GM12878 (cell line): ENCODE results near the gene ZNF823. TPM values are rescaled to one million over a fixed set of nuclear protein-coding genes. Genes with fewer than 3 reads are reported as not detected.
A peak's percentile ranks its signal among the peaks of the same experiment; 100 is the strongest.

ENCODE experiments used
- ATAC-seq: fragments of 200-7000 bp; cut with Tn5 transposase; 3 replicates; pipeline ENCODE4 v1.9.1; 2020; ENCODE audit warnings: mild to moderate bottlenecking, moderate library complexity
- Bru-seq: library from RNA; stranded (reverse); fragments of 400-500 nt; gene quantifications from one replicate; lab custom pipeline; 2021; lab: Mats Ljungman, UMichigan
- BruChase-seq, 2 experiments: library from RNA; stranded (reverse); fragments of 400-500 nt; gene quantifications; one replicate each; lab custom pipeline; 2021; lab: Mats Ljungman, UMichigan
- BruUV-seq: library from RNA; stranded (reverse); fragments of 400-500 nt; replicated peaks from 2 replicates; lab custom pipeline; 2021; lab: Mats Ljungman, UMichigan
- CTCF ChIA-PET: fragments of 300-600 bp; sonication (Branson Sonifier 250); formaldehyde crosslinking; extraction: SDS; loops from one replicate; lab custom pipeline; 2021; ENCODE audit warnings: inconsistent platforms; lab: Yijun Ruan, JAX
- POLR2A ChIA-PET: fragments of 350-600 bp; formaldehyde crosslinking; extraction: SDS; loops from one replicate; lab custom pipeline; 2021; ENCODE audit warnings: inconsistent platforms; lab: Charles Lee
- RAD21 ChIA-PET: fragments of 300-600 bp; sonication (Branson Sonifier 250); formaldehyde crosslinking; loops from one replicate; lab custom pipeline; 2023; ENCODE audit warnings: antibody characterized with exemption; ENCODE audit not compliant: unreplicated experiment; lab: Charles Lee
- SMC1A ChIA-PET: fragments of 300-600 bp; sonication (Branson Sonifier 250); formaldehyde crosslinking; loops from one replicate; lab custom pipeline; 2023; ENCODE audit not compliant: unreplicated experiment, uncharacterized antibody; lab: Charles Lee
- DNase-seq: peaks from one replicate; pipeline ENCODE4 v3.0.0-alpha.2; 2011; ENCODE audit warnings: low read depth, low spot score
- FAIRE-seq: peaks from 3 replicates; lab custom pipeline; 2011; peaks lifted over from hg19 to GRCh38; lab: Jason Lieb, UNC
- H2AFZ ChIP-seq: 2 replicates; pipeline ENCODE4 v1.6.0; 2011; ENCODE audit warnings: low read depth, low read length, control low read depth; ENCODE audit not compliant: control insufficient read depth
- H3K27ac ChIP-seq: 2 replicates; pipeline ENCODE4 v1.5.1; 2011; ENCODE audit warnings: control low read depth; ENCODE audit not compliant: control insufficient read depth, insufficient read depth
- H3K27me3 ChIP-seq, 2 experiments: replicated peaks in 1 of 2; 2 replicates each; pipeline versions ENCODE4 v1.6.0 to v1.6.1; 2011; ENCODE audit warnings: low read length in 1 of 2; ENCODE audit not compliant: control insufficient read depth in 2 of 2, insufficient read depth in 2 of 2
- H3K36me3 ChIP-seq, 2 experiments: 2 replicates each; pipeline ENCODE4 v1.5.1; 2011; ENCODE audit warnings: low read length in 1 of 2; ENCODE audit not compliant: control insufficient read depth in 2 of 2, insufficient read depth in 2 of 2
- H3K4me1 ChIP-seq: 2 replicates; pipeline ENCODE4 v1.6.1; 2011; ENCODE audit warnings: mild to moderate bottlenecking, low read length, moderate library complexity, mixed read lengths; ENCODE audit not compliant: control insufficient read depth, insufficient read depth
- H3K4me2 ChIP-seq: 2 replicates; pipeline ENCODE4 v1.6.0; 2011; ENCODE audit warnings: control low read depth; ENCODE audit not compliant: control insufficient read depth, insufficient read depth
- H3K4me3 ChIP-seq: fragments of 200-600 bp; sonication (generic); 2 replicates; pipeline ENCODE4 v1.5.1; 2016
- H3K79me2 ChIP-seq: 2 replicates; pipeline ENCODE4 v1.6.0; 2011; ENCODE audit warnings: low read length; ENCODE audit not compliant: control insufficient read depth, insufficient read depth
- H3K9ac ChIP-seq: 2 replicates; pipeline ENCODE4 v1.8.0; 2011; ENCODE audit warnings: low read length, control low read depth, mixed read lengths; ENCODE audit not compliant: control insufficient read depth, insufficient read depth
- H3K9me3 ChIP-seq: replicated peaks from 3 replicates; pipeline ENCODE4 v1.5.1; 2011; ENCODE audit warnings: mild to moderate bottlenecking, low read length; ENCODE audit not compliant: control insufficient read depth, insufficient read depth
- H4K20me1 ChIP-seq: 2 replicates; pipeline ENCODE4 v1.6.0; 2011; ENCODE audit not compliant: control insufficient read depth, insufficient read depth
- EED ChIP-seq: sonication (generic); IDR thresholded peaks from 2 replicates; pipeline ENCODE4 v1.6.1; 2016; ENCODE audit warnings: antibody characterized with exemption, low read depth
- ESRRA ChIP-seq: IDR thresholded peaks from 2 replicates; pipeline ENCODE4 v1.6.1; 2012; ENCODE audit warnings: mild to moderate bottlenecking, low read length, improper control_type of control experiment
- GABPA ChIP-seq: IDR thresholded peaks from 2 replicates; pipeline ENCODE4 v1.6.1; 2014; ENCODE audit warnings: antibody characterized with exemption, low read depth, mild to moderate bottlenecking, inconsistent platforms
- IKZF2 ChIP-seq, 2 experiments: fragments of 450-650 bp; IDR thresholded peaks; 2 replicates each; pipeline ENCODE4 v1.6.1; 2017; ENCODE audit warnings: mild to moderate bottlenecking in 2 of 2, moderate library complexity in 2 of 2
- PKNOX1 ChIP-seq: fragments of 450-650 bp; IDR thresholded peaks from 2 replicates; pipeline ENCODE4 v1.6.1; 2016; ENCODE audit warnings: mild to moderate bottlenecking
- POLR2AphosphoS5 ChIP-seq: IDR thresholded peaks from 2 replicates; pipeline ENCODE4 v1.6.1; 2011; ENCODE audit warnings: mild to moderate bottlenecking, low read length, inconsistent platforms
- RELB ChIP-seq: fragments of 450-650 bp; IDR thresholded peaks from 2 replicates; pipeline ENCODE4 v1.6.1; 2017; ENCODE audit warnings: low read depth, mild to moderate bottlenecking, moderate library complexity
- SUPT20H ChIP-seq: IDR thresholded peaks from 2 replicates; pipeline ENCODE4 v1.6.1; 2011; ENCODE audit warnings: low read depth, mild to moderate bottlenecking, low read length, moderate library complexity, borderline replicate concordance; ENCODE audit not compliant: control insufficient read depth
- TCF7 ChIP-seq: IDR thresholded peaks from 2 replicates; pipeline ENCODE4 v1.6.1; 2014; ENCODE audit warnings: antibody characterized with exemption, borderline replicate concordance
- ZNF207 ChIP-seq: fragments of 450-650 bp; IDR thresholded peaks from 2 replicates; pipeline ENCODE4 v1.6.1; 2014; ENCODE audit warnings: antibody characterized with exemption, mild to moderate bottlenecking, borderline replicate concordance
- WGBS: methylation state at CpG from one replicate; pipeline ENCODE4 v1.1.6; 2016; ENCODE audit warnings: low lambda C conversion rate; ENCODE audit not compliant: insufficient replicate concordance, insufficient coverage; ENCODE audit errors: missing lambda C conversion rate; 5-methylcytosine and 5-hydroxymethylcytosine counted together
- in situ Hi-C: fragments of 300-500 bp; cut with MboI; formaldehyde crosslinking; loops from 9 replicates; pipeline ENCODE4 v1.14.3; 2018; ENCODE audit warnings: mixed read lengths
- intact Hi-C: fragments of 100-400 bp; cut with micrococcal nuclease; formaldehyde crosslinking; loops from one replicate; pipeline ENCODE4 v1.14.2; 2022; ENCODE audit not compliant: unreplicated experiment
- long read RNA-seq, 2 experiments: library from polyadenylated mRNA; unstranded; transcript quantifications; one replicate each; pipeline ENCODE4 v2.0.0, GENCODE V29; 2019 to 2020
- polyA minus RNA-seq, 3 experiments: library from RNA; depleted of rRNA, polyadenylated mRNA; stranded (reverse); fragments of >200 nt; gene quantifications; 2 replicates each; pipeline ENCODE4 v1.2.3, GENCODE V29; 2011
- polyA plus RNA-seq, 11 experiments: library from polyadenylated mRNA; depleted of rRNA in 4 of 11; unstranded in 6 of 11; stranded (reverse) in 5 of 11; fragments of >200 nt; fragmentation: Nextera tagmentation in 4 of 11; fragmentation: Illumina TruSeq in 1 of 11; extraction: Ambion mirVana in 4 of 11; extraction: Trizol in 1 of 11; gene quantifications; 1 replicate in 1 of 11; 2 replicates in 10 of 11; pipeline versions ENCODE4 v1.2.1 to v1.2.3, GENCODE V29; 2011 to 2016; ENCODE audit warnings: inconsistent platforms in 2 of 11, missing spikeins in 2 of 11, low read depth in 1 of 11
- total RNA-seq, 4 experiments: library from RNA; depleted of rRNA in 3 of 4; stranded (reverse); fragments of >200 nt in 3 of 4; fragmentation: Illumina TruSeq in 1 of 4; extraction: Trizol in 1 of 4; gene quantifications; 2 replicates each; pipeline versions ENCODE4 v1.2.1 to v1.2.3, GENCODE V29; 2013 to 2021
- TF ChIP-seq, protein P1 (sequence below): IDR thresholded peaks from 2 replicates; pipeline ENCODE4 v1.6.1; 2011; ENCODE audit warnings: low read depth, mild to moderate bottlenecking, low read length, moderate library complexity, borderline replicate concordance; ENCODE audit errors: extremely low read depth
- TF ChIP-seq, protein P2 (sequence below): fragments of 150-350 bp; IDR thresholded peaks from 2 replicates; pipeline ENCODE4 v1.6.1; 2014; ENCODE audit warnings: mild to moderate bottlenecking, low read depth, low read length

The ZNF823 gene
- 10.7 and 12.2 TPM in 2 replicates for total RNA-seq (2013; cell fraction: nucleolus; rRNA removed)
- 3.8 and 4.5 TPM in 2 replicates for total RNA-seq (2014; rRNA removed)
- 4.9 and 5.4 TPM in 2 replicates for total RNA-seq (2014; rRNA removed; fragmentation: Illumina TruSeq; extraction: Trizol)
- 3.4 and 3.7 TPM in 2 replicates for total RNA-seq (2021)
- polyA plus RNA-seq (2011; ENCODE audit: low read depth): 1.0 TPM
- polyA plus RNA-seq (2011; rRNA removed): 8.0 and 11.9 TPM in 2 replicates
- polyA plus RNA-seq (2011; cell fraction: cytosol; rRNA removed): 3.7 and 4.0 TPM in 2 replicates
- polyA plus RNA-seq (2011; cell fraction: nucleus; rRNA removed): 6.9 and 7.0 TPM in 2 replicates
- 1.0 and 2.0 TPM in 2 replicates for polyA plus RNA-seq (2012)
- 4.9 and 5.4 TPM in 2 replicates for polyA plus RNA-seq (2014; fragmentation: Illumina TruSeq; extraction: Trizol)
- polyA plus RNA-seq (2014; fragmentation: Nextera tagmentation; extraction: Ambion mirVana): 1 to 10 TPM; 3.3 TPM
- 2.5 and 3.7 TPM in 2 replicates for polyA plus RNA-seq (2014; rRNA removed)
- 1 to 10 TPM; 4.5 to 5.0 TPM for polyA plus RNA-seq (2016; fragmentation: Nextera tagmentation; extraction: Ambion mirVana)
- 9.3 and 18.1 TPM in 2 replicates for polyA minus RNA-seq (2011; rRNA and poly(A)+ RNA removed)
- polyA minus RNA-seq (2011; cell fraction: cytosol; rRNA and poly(A)+ RNA removed): 3.4 and 5.3 TPM in 2 replicates
- 2.3 and 4.9 TPM in 2 replicates for polyA minus RNA-seq (2011; cell fraction: nucleus; rRNA and poly(A)+ RNA removed)
- percentile 71 among the genes with signal in this experiment for Bru-seq, nascent RNA
- percentile 68 among the genes with signal in this experiment for BruChase-seq, experiment 1, labeled RNA remaining after a 6-hour chase
- percentile 73 among the genes with signal in this experiment for BruChase-seq, experiment 2, labeled RNA remaining after a 2-hour chase
- long read RNA-seq, experiment 1, partial matches to known transcripts: 1 of 5 reads
- long read RNA-seq, experiment 1, other reads (novel, unspliced or antisense): 3 of 5 reads
- long read RNA-seq, experiment 2, transcript ZNF823-201 (4 exons, 2,423 nt): major isoform, 71 of 103 reads
- long read RNA-seq, experiment 2, transcript ZNF823-204 (2 exons, 698 nt): minor isoform, 5 of 103 reads
- long read RNA-seq, experiment 2, partial matches to known transcripts: 4 of 103 reads
- long read RNA-seq, experiment 2, other reads (novel, unspliced or antisense): 23 of 103 reads

DNA sequence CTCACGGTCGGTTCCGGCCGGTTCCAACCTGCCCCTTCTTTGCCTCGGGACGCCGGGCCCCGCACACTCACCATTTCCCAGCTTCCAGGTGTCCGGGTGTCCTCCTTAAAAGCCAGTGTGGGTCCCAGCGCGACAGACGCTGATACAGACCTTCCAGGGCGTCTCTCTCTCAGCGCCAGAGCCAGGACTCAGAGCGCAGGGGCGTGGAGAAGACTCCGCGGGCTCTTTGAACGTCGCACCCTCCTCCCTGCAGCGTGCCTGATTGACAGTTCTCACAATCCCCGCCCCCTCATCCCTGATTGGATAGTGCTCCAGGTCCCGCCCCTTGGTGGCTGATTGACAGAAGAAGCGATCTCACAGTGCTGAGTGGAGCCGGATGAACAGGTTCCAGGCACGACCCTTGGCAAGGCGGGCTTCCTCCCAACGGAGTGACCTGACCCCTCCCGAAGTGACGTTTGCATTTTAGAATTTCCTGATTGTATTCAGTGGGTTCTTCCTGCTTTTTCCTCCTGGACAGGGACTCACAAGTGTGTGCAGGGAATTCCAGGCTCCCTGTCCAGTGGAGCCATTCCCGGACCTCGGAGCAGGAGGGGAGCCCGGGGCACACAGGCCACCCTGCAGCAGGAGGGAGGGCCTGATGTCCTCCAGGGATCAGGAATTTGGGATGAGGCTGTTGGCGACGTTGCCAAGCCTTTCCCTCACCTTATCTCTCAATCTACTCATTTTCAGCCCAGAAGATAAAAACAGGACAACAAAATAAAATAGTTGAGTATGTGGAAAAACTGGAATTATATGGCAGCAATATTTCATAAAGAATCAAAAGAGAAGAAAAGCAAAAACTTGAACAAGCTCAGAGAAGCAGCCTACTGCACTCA is at the start of gene ZNF823:
Gene ZNF823, minus strand, starts transcription at position 201 of the 875 bp plus-strand sequence. Its CDS starts 127 bp downstream, at position 74.
- under 1% methylated on average over 35 of the region's 35 CpGs for WGBS
- FAIRE-seq (peak; percentile 99), ATAC-seq (peak; percentile 97), DNase-seq (peak; percentile 95)
- H4K20me1 ChIP-seq: no peaks in the 10 kb centered on the region
- H3K27ac ChIP-seq: peak within 1 kb of the TSS; percentile 83
- peaks cover 11% of the 10 kb centered on the region for H3K79me2 ChIP-seq
- H3K4me1 ChIP-seq: no peaks in the 10 kb centered on the region; the same call in 1 of the 2 replicates
- no peaks in the 10 kb centered on the region for H3K27me3 ChIP-seq
- RAD21 ChIA-PET: interaction anchor here (0.5 kb wide), 1 partner anchor 169 kb away, joined by 3 read pairs; no protein-coding TSS in a partner anchor
- intact Hi-C loops (no loop called here), in situ Hi-C loops (no loop called here)
- peak within 1 kb of the TSS; percentile 91 for H3K9ac ChIP-seq
- no TSS peak for BruUV-seq
- H3K9me3 ChIP-seq: no peaks in the 10 kb centered on the region
- CTCF ChIA-PET: no interaction called here
- H2AFZ ChIP-seq: peak within 1 kb of the TSS; percentile 99
- peak within 1 kb of the TSS; percentile 82 for H3K4me3 ChIP-seq
- peaks cover 0 to 3% of the 10 kb centered on the region in 2 experiments; a peak in 1 of 4 replicates for H3K36me3 ChIP-seq
- POLR2A ChIA-PET: interaction anchor here (0.6 to 0.7 kb wide), 3 partner anchors 27 to 1057 kb away, joined by 3 to 8 read pairs (median 3); no protein-coding TSS in a partner anchor
- peak within 1 kb of the TSS; percentile 91 for H3K4me2 ChIP-seq
- SMC1A ChIA-PET: interaction anchor here (1.0 to 2.0 kb wide), 2 partner anchors 28 to 38 kb away, joined by 3 to 5 read pairs; partner anchors contain the start of gene ZNF441
- no peak for TF ChIP-seq SUPT20H
- TF ChIP-seq TCF7: 0 out of 2 replicates have a peak, but pooled peaks have one; percentile 20
- TF ChIP-seq POLR2AphosphoS5: peak; percentile 43; the same call in 1 of the 2 replicates
- no peak for TF ChIP-seq ZNF207
- TF ChIP-seq, protein P1, sequence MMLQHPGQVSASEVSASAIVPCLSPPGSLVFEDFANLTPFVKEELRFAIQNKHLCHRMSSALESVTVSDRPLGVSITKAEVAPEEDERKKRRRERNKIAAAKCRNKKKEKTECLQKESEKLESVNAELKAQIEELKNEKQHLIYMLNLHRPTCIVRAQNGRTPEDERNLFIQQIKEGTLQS: no peak
- TF ChIP-seq, protein P2, sequence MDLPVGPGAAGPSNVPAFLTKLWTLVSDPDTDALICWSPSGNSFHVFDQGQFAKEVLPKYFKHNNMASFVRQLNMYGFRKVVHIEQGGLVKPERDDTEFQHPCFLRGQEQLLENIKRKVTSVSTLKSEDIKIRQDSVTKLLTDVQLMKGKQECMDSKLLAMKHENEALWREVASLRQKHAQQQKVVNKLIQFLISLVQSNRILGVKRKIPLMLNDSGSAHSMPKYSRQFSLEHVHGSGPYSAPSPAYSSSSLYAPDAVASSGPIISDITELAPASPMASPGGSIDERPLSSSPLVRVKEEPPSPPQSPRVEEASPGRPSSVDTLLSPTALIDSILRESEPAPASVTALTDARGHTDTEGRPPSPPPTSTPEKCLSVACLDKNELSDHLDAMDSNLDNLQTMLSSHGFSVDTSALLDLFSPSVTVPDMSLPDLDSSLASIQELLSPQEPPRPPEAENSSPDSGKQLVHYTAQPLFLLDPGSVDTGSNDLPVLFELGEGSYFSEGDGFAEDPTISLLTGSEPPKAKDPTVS: no peak
- peak; percentile 40; the same call in 1 of the 2 replicates for TF ChIP-seq RELB
- peak; percentile 67; the same call in 1 of the 2 replicates for TF ChIP-seq GABPA
- TF ChIP-seq EED: peak; percentile 30; the same call in 1 of the 2 replicates
- peak; percentile 53 to 64; a peak in 2 of 4 replicates for TF ChIP-seq IKZF2 (IDR thresholded peaks at IDR 0.05)
- TF ChIP-seq ESRRA: 0 out of 2 replicates have a peak, but pooled peaks have one; percentile 14
- TF ChIP-seq PKNOX1: peak; percentile 98
